GM12864 (cell line): ENCODE results near the gene C1orf105.

Source experiments
- DNase-seq: peaks from one replicate; pipeline ENCODE4 v3.0.0-alpha.2; 2011; ENCODE audit warnings: low read depth
- H3K4me3 ChIP-seq: 2 replicates; pipeline ENCODE4 v1.5.1; 2011; ENCODE audit warnings: mild to moderate bottlenecking, low read depth, low read length, control low read depth
- TF ChIP-seq, protein P1 (sequence below): IDR thresholded peaks from 2 replicates; pipeline ENCODE4 v1.5.1; 2011; ENCODE audit warnings: low read depth, mild to moderate bottlenecking, moderate library complexity, low read length, control low read depth, inconsistent platforms; ENCODE audit errors: missing control alignments

The C1orf105 gene

DNA sequence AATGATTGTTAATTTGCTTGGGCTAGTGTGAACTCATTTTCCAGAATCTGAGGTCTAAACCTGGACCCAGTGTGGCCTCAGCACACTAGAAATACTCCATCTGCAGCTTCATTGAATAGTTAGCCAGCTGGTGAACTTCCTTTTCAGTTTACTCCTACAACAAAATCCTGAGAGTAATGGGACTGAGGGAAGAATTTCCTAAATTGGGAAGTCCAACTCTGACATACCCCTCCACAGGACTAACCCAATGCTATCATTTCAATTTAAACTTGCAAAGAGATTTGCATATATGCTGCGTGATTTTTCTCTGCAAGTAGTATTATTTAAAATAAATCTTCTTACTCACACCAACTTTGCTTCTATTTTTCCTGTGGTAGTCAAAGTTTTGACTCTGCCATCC, 51.2 kb downstream of the C1orf105 start:
- TF ChIP-seq, protein P1, sequence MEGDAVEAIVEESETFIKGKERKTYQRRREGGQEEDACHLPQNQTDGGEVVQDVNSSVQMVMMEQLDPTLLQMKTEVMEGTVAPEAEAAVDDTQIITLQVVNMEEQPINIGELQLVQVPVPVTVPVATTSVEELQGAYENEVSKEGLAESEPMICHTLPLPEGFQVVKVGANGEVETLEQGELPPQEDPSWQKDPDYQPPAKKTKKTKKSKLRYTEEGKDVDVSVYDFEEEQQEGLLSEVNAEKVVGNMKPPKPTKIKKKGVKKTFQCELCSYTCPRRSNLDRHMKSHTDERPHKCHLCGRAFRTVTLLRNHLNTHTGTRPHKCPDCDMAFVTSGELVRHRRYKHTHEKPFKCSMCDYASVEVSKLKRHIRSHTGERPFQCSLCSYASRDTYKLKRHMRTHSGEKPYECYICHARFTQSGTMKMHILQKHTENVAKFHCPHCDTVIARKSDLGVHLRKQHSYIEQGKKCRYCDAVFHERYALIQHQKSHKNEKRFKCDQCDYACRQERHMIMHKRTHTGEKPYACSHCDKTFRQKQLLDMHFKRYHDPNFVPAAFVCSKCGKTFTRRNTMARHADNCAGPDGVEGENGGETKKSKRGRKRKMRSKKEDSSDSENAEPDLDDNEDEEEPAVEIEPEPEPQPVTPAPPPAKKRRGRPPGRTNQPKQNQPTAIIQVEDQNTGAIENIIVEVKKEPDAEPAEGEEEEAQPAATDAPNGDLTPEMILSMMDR = no peak

DNA sequence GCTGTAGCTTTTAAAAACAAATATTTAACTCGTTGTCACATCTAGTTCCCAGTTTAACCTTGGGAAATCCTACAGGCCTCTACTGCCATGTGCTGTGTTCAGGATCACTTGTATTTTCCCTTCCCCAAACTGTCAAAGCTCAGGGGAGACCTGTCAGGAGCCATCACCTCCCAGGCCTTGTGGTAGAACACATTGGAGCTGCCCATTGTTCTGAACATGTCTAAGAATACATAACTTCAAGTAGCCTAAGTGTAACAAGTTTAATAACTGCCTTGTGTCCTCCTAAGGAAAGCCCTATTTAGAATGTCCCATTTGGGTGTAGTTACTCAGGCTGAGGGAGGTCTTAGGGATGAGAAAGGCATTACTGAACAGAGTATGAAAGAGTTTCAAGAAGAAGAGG, 52.0 kb downstream of the C1orf105 start:
- TF ChIP-seq, protein P1 = no peak
- no peak for DNase-seq
- H3K4me3 ChIP-seq = no peak overlapping the region

More for the DNA sequence above, 51.2 kb downstream of the C1orf105 start:
- DNase-seq = no peak
- H3K4me3 ChIP-seq = no peak overlapping the region

DNA sequence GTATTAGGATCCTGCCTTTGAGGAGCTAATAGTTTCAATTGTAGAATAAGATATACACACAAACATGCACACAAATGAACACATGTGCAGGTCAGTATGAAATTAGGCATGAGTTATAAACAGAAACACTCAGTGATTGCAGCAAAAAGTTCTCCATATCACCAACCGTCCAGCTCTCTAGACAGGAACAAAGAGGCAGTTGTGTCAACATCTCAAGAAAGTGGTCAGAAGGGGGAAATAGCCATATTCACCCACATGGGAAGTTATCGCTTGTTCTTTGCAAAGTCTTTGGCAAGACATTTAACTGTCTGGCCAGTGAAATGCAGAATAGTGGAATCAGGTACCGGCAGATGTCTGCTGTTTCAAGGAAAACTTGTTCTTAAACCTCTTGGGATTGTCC, 52.8 kb downstream of the C1orf105 start:
- DNase-seq = no peak
- TF ChIP-seq, protein P1 = no peak
- no peak overlapping the region for H3K4me3 ChIP-seq

DNA sequence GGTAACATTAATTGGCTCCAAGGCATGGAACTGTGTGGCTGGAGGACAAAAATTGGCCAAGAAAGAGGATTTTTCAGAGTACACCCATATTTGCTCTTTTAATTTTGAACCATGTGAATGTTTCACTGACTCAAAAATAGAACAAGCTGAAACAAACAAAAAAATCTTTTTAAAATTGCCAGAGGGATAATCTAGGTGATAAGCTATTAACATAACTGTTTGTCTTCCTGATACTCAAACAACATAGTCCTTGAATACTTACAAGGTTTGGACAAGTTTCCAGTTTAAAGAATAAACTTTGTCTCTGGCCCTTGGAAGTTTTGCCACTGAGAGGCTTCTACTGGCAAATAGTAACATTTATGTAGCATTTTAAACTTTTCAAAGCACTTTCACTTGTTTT, 53.4 kb downstream of the C1orf105 start:
- DNase-seq = no peak
- TF ChIP-seq, protein P1 = no peak
- no peak overlapping the region for H3K4me3 ChIP-seq

DNA sequence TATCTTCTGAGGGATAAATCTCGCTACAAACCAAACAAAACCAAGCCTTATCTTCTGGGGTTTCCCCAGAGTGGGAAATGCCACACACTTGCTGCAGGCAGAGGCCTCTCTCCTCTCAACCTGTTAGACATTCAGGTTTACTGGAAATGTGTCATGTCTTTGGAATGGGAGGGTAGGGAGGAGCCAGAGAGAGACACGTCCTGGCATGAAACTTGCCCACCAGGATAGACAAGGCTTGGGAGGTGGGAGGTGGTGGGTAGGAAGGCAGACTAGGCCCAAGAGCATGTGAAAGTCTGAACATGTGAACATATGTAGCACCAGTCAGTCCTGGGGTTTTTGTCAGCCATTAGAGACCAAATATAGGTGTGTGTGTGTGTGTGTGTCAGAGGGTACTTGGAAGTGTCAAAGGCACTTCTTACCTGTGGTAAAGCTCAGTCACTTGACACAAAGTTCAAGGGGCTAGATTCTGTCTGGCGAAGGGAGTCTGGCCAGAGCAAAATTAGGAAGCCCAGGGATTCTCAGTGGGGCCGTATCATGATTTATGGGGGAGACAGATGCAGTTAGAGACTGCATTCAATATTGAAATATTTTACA, 55.8 kb downstream of the C1orf105 start:
- no peak for DNase-seq
- TF ChIP-seq, protein P1 = no peak
- H3K4me3 ChIP-seq = no peak overlapping the region

DNA sequence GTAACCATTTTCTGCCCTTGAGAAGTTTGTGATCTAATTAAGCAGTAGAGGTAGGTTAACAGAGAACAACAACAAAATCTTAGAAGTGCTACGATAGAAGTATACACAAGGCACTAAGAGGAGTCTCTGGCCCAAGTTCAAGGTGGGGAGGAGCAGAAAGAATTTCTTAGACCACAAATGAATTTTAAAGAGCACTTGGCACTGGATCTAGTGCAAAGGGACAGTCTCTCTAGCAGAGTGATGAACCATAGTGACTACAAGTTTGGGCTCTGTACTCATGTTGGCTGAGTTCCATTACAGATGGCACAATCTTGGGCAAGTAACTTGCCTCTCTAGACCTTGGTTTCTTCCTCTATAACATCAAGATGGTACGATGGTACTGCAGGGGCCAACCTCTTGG, 56.7 kb downstream of the C1orf105 start:
- TF ChIP-seq, protein P1 = no peak
- no peak for DNase-seq
- H3K4me3 ChIP-seq = no peak overlapping the region

DNA sequence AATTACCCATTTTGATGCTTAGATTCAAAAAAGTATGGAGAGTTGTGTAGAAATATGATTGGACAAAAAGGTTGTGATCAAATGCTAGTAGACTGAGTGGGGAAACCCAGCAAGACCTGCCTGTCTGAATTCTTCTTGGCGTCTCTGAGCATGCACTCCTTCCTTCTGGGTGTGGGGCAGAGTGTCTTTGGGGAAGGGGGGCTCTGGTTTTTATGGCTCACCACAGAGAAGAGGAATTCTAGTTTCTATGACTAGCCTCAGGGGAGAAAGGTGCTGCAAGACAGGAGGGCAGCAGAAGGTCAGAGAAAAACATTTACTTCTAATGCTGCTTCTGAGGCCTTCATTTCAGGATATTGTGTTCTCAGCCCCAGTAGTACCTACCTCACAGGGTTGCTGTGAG, 57.3 kb downstream of the C1orf105 start:
- H3K4me3 ChIP-seq = no peak overlapping the region
- no peak for DNase-seq
- TF ChIP-seq, protein P1 = no peak
